NCI-H146 treated with DMSO at 0.1 percent for 48 hours (cell line): ENCODE results near the gene SLC6A18.

Experiments
- DNase-seq: peaks from one replicate; lab custom pipeline; 2025; ENCODE audit not compliant: unreplicated experiment; lab: John Stamatoyannopoulos, UW

SLC6A18 gene

GRCh38 chr5:1203311-1203967 is 21.7 kb upstream of the SLC6A18 start:
- no peak for DNase-seq

GRCh38 chr5:1203968-1204692 is 21.1 kb upstream of the SLC6A18 start:
- no peak for DNase-seq

- DNase-seq, result peak; percentile 55
These were observed 20.4 kb upstream of the SLC6A18 start for GRCh38 chr5:1204693-1205242.

GRCh38 chr5:1205255-1206180 is 19.7 kb upstream of the SLC6A18 start:
- DNase-seq, result no peak

GRCh38 chr5:1206521-1207412 is 18.4 kb upstream of the SLC6A18 start:
- no peak for DNase-seq

GRCh38 chr5:1207555-1207954 is 17.6 kb upstream of the SLC6A18 start:
- no peak for DNase-seq

GRCh38 chr5:1208221-1208742 is 16.9 kb upstream of the SLC6A18 start:
- no peak for DNase-seq

- peak; percentile 83 for DNase-seq
These were observed 16.3 kb upstream of the SLC6A18 start for GRCh38 chr5:1208743-1209488.

- no peak for DNase-seq
These were observed 15.7 kb upstream of the SLC6A18 start for GRCh38 chr5:1209489-1209852.

GRCh38 chr5:1209896-1210776 is 15.0 kb upstream of the SLC6A18 start:
- no peak for DNase-seq

- no peak for DNase-seq
These were observed 14.3 kb upstream of the SLC6A18 start for GRCh38 chr5:1210832-1211251.

- DNase-seq, result no peak
These were observed 13.5 kb upstream of the SLC6A18 start for GRCh38 chr5:1211701-1212100.

GRCh38 chr5:1212271-1212670 is 12.9 kb upstream of the SLC6A18 start:
- DNase-seq, result no peak

- no peak for DNase-seq
These were observed 12.3 kb upstream of the SLC6A18 start for GRCh38 chr5:1212881-1213280.

- DNase-seq, result no peak
These were observed 11.5 kb upstream of the SLC6A18 start for GRCh38 chr5:1213508-1214162.

- DNase-seq, result no peak
These were observed 10.8 kb upstream of the SLC6A18 start for GRCh38 chr5:1214163-1214935.

- no peak for DNase-seq
These were observed 10.3 kb upstream of the SLC6A18 start for GRCh38 chr5:1214936-1215220.
